ENCODE results near the gene PPDPF.

The PPDPF gene

GRCh38 chr20:63529861-63530787 lies 9.6 kb downstream of the PPDPF start:
- Histone ChIP-seq H3K4me3 (ENCODE audit: low read depth in 1 of 2, low read length in 2 of 2) (no peak overlapping the region), H3K27me3 (ENCODE audit: low read depth, low read length) (no peaks in the 10 kb centered on the region), H3K36me3 (ENCODE audit: control insufficient read depth in 1 of 2, insufficient read depth in 2 of 2, low read length in 2 of 2) (no peaks in the 10 kb centered on the region), H3K9me3 (ENCODE audit: control insufficient read depth in 1 of 2, low read length in 2 of 2) (no peaks in the 10 kb centered on the region), H3K4me1 (ENCODE audit: control insufficient read depth in 1 of 2, insufficient read depth in 2 of 2, low read length in 2 of 2) (no peaks in the 10 kb centered on the region), H3K27ac (ENCODE audit: low read length) (no peak overlapping the region)

GRCh38 chr20:63530788-63531160 lies 10.2 kb downstream of the PPDPF start:
- Histone ChIP-seq H3K36me3 (ENCODE audit: control insufficient read depth in 1 of 2, insufficient read depth in 2 of 2, low read length in 2 of 2) (no peaks in the 10 kb centered on the region), H3K27me3 (ENCODE audit: low read depth, low read length) (no peaks in the 10 kb centered on the region), H3K27ac (ENCODE audit: low read length) (no peak overlapping the region), H3K4me1 (ENCODE audit: control insufficient read depth in 1 of 2, insufficient read depth in 2 of 2, low read length in 2 of 2) (no peaks in the 10 kb centered on the region), H3K4me3 (ENCODE audit: low read depth in 1 of 2, low read length in 2 of 2) (no peak overlapping the region), H3K9me3 (ENCODE audit: control insufficient read depth in 1 of 2, low read length in 2 of 2) (no peaks in the 10 kb centered on the region)

GRCh38 chr20:63531686-63532448 lies 11.3 kb downstream of the PPDPF start:
- H3K27me3 ChIP-seq (ENCODE audit: low read depth, low read length) = no peaks in the 10 kb centered on the region

GRCh38 chr20:63532449-63532971 lies 11.9 kb downstream of the PPDPF start:
- Histone ChIP-seq H3K27me3 (ENCODE audit: low read depth, low read length) (no peaks in the 10 kb centered on the region), H3K36me3 (ENCODE audit: control insufficient read depth in 1 of 2, insufficient read depth in 2 of 2, low read length in 2 of 2) (no peaks in the 10 kb centered on the region), H3K27ac (ENCODE audit: low read length) (no peak overlapping the region), H3K4me1 (ENCODE audit: control insufficient read depth in 1 of 2, insufficient read depth in 2 of 2, low read length in 2 of 2) (peaks cover 0 to 4% of the 10 kb centered on the region in 2 donors), H3K4me3 (ENCODE audit: low read depth in 1 of 2, low read length in 2 of 2) (no peak overlapping the region), H3K9me3 (ENCODE audit: control insufficient read depth in 1 of 2, low read length in 2 of 2) (no peaks in the 10 kb centered on the region)

More at GRCh38 chr20:63531686-63532448, 11.3 kb downstream of the PPDPF start:
- Histone ChIP-seq H3K36me3 (ENCODE audit: control insufficient read depth in 1 of 2, insufficient read depth in 2 of 2, low read length in 2 of 2) (no peaks in the 10 kb centered on the region), H3K9me3 (ENCODE audit: control insufficient read depth in 1 of 2, low read length in 2 of 2) (no peaks in the 10 kb centered on the region), H3K27ac (ENCODE audit: low read length) (no peak overlapping the region), H3K4me3 (ENCODE audit: low read depth in 1 of 2, low read length in 2 of 2) (no peak overlapping the region), H3K4me1 (ENCODE audit: control insufficient read depth in 1 of 2, insufficient read depth in 2 of 2, low read length in 2 of 2) (no peaks in the 10 kb centered on the region)

GRCh38 chr20:63533388-63533787 lies 12.8 kb downstream of the PPDPF start:
- Histone ChIP-seq H3K36me3 (ENCODE audit: control insufficient read depth in 1 of 2, insufficient read depth in 2 of 2, low read length in 2 of 2) (no peaks in the 10 kb centered on the region), H3K9me3 (ENCODE audit: control insufficient read depth in 1 of 2, low read length in 2 of 2) (no peaks in the 10 kb centered on the region), H3K27ac (ENCODE audit: low read length) (no peak overlapping the region), H3K27me3 (ENCODE audit: low read depth, low read length) (no peaks in the 10 kb centered on the region), H3K4me3 (ENCODE audit: low read depth in 1 of 2, low read length in 2 of 2) (no peak overlapping the region), H3K4me1 (ENCODE audit: control insufficient read depth in 1 of 2, insufficient read depth in 2 of 2, low read length in 2 of 2) (peaks cover 0 to 10% of the 10 kb centered on the region in 2 donors)

GRCh38 chr20:63533871-63534393 lies 13.4 kb downstream of the PPDPF start:
- Histone ChIP-seq H3K27ac (ENCODE audit: low read length) (no peak overlapping the region), H3K4me1 (ENCODE audit: control insufficient read depth in 1 of 2, insufficient read depth in 2 of 2, low read length in 2 of 2) (peaks cover 0 to 10% of the 10 kb centered on the region in 2 donors), H3K36me3 (ENCODE audit: control insufficient read depth in 1 of 2, insufficient read depth in 2 of 2, low read length in 2 of 2) (no peaks in the 10 kb centered on the region)

GRCh38 chr20:63534427-63534830 lies 13.9 kb downstream of the PPDPF start:
- H3K9me3 ChIP-seq (ENCODE audit: control insufficient read depth in 1 of 2, low read length in 2 of 2) = no peaks in the 10 kb centered on the region
- no peak overlapping the region for H3K27ac ChIP-seq (ENCODE audit: low read length)
- H3K4me1 ChIP-seq (ENCODE audit: control insufficient read depth in 1 of 2, insufficient read depth in 2 of 2, low read length in 2 of 2) = peaks cover 0 to 10% of the 10 kb centered on the region in 2 donors
- H3K27me3 ChIP-seq (ENCODE audit: low read depth, low read length) = no peaks in the 10 kb centered on the region
- H3K4me3 ChIP-seq (ENCODE audit: low read depth in 1 of 2, low read length in 2 of 2) = no peak overlapping the region
- no peaks in the 10 kb centered on the region for H3K36me3 ChIP-seq (ENCODE audit: control insufficient read depth in 1 of 2, insufficient read depth in 2 of 2, low read length in 2 of 2)

More at GRCh38 chr20:63533871-63534393, 13.4 kb downstream of the PPDPF start:
- H3K9me3 ChIP-seq (ENCODE audit: control insufficient read depth in 1 of 2, low read length in 2 of 2) = no peaks in the 10 kb centered on the region
- no peak overlapping the region for H3K4me3 ChIP-seq (ENCODE audit: low read depth in 1 of 2, low read length in 2 of 2)
- H3K27me3 ChIP-seq (ENCODE audit: low read depth, low read length) = no peaks in the 10 kb centered on the region

- Histone ChIP-seq H3K36me3 (ENCODE audit: control insufficient read depth in 1 of 2, insufficient read depth in 2 of 2, low read length in 2 of 2) (no peaks in the 10 kb centered on the region), H3K27me3 (ENCODE audit: low read depth, low read length) (no peaks in the 10 kb centered on the region), H3K27ac (ENCODE audit: low read length) (no peak overlapping the region), H3K4me3 (ENCODE audit: low read depth in 1 of 2, low read length in 2 of 2) (no peak overlapping the region), H3K9me3 (ENCODE audit: control insufficient read depth in 1 of 2, low read length in 2 of 2) (no peaks in the 10 kb centered on the region), H3K4me1 (ENCODE audit: control insufficient read depth in 1 of 2, insufficient read depth in 2 of 2, low read length in 2 of 2) (peaks cover 0 to 10% of the 10 kb centered on the region in 2 donors)
Measured at GRCh38 chr20:63534831-63535651, 14.5 kb downstream of the PPDPF start.

- Histone ChIP-seq H3K4me3 (ENCODE audit: low read depth in 1 of 2, low read length in 2 of 2) (peak overlapping the region in 1 of 2 donors; percentile 26), H3K27me3 (ENCODE audit: low read depth, low read length) (no peaks in the 10 kb centered on the region), H3K27ac (ENCODE audit: low read length) (no peak overlapping the region), H3K4me1 (ENCODE audit: control insufficient read depth in 1 of 2, insufficient read depth in 2 of 2, low read length in 2 of 2) (peaks cover 0 to 10% of the 10 kb centered on the region in 2 donors), H3K36me3 (ENCODE audit: control insufficient read depth in 1 of 2, insufficient read depth in 2 of 2, low read length in 2 of 2) (no peaks in the 10 kb centered on the region), H3K9me3 (ENCODE audit: control insufficient read depth in 1 of 2, low read length in 2 of 2) (no peaks in the 10 kb centered on the region)
Measured at GRCh38 chr20:63536241-63536977, 15.8 kb downstream of the PPDPF start.

- no peaks in the 10 kb centered on the region for H3K27me3 ChIP-seq (ENCODE audit: low read depth, low read length)
- H3K27ac ChIP-seq (ENCODE audit: low read length) = peak within 1 kb of the TSS; percentile 45
- H3K4me3 ChIP-seq (ENCODE audit: low read depth in 1 of 2, low read length in 2 of 2) = peak within 1 kb of the TSS; percentile 6 to 26
- H3K36me3 ChIP-seq (ENCODE audit: control insufficient read depth in 1 of 2, insufficient read depth in 2 of 2, low read length in 2 of 2) = no peaks in the 10 kb centered on the region
- no peaks in the 10 kb centered on the region for H3K9me3 ChIP-seq (ENCODE audit: control insufficient read depth in 1 of 2, low read length in 2 of 2)
- peaks cover 0 to 10% of the 10 kb centered on the region in 2 donors for H3K4me1 ChIP-seq (ENCODE audit: control insufficient read depth in 1 of 2, insufficient read depth in 2 of 2, low read length in 2 of 2)
Measured at GRCh38 chr20:63536997-63537524, 16.5 kb downstream of the PPDPF start, which contains the start of gene PTK6. Gene PTK6, minus strand, starts transcription at chr20:63537376. Its CDS starts 62 bp downstream, at chr20:63537314.

Data from muscle layer of duodenum (tissue), 2 donors.